ENCODE data around the gene C20orf141. TPM values are rescaled to one million over a fixed set of nuclear protein-coding genes. Genes with fewer than 3 reads are reported as not detected.

C20orf141 gene
- total and polyA plus RNA-seq, 10 of the 15 experiments (the other 5 are each of a cell fraction or from before 2014, with no cell fraction given): not detected

DNA sequence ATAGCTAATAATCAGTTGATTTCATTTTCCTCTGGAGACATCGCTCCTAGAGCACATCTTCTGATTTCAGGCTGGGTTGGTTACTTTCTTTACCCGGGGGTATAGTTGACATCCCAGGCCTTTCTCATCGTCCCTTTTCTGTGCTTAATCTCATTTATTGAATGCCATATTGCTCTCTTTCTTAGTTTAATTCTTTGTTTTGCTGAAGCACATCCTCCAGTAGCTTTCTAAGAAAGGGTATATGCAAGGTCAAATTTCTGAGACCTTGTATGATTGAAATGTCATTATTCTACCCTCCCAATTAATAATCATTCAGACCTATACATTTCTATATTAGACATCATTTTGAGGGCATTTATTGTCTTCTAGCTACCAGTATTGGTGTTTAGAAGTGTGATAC is 2.6 kb upstream of the C20orf141 start:
- ChIA-PET RAD21 (ENCODE audit: unreplicated experiment) (no interaction called here), CTCF (interaction anchor here (0.6 to 0.8 kb wide), 2 partner anchors 36 to 39 kb away, joined by 3 to 4 read pairs; no protein-coding TSS in a partner anchor), POLR2A (interaction anchor here (0.7 kb wide), 1 partner anchor 32 kb away, joined by 7 read pairs; no protein-coding TSS in a partner anchor), SMC1A (ENCODE audit: uncharacterized antibody, unreplicated experiment) (interaction anchor here (1.1 to 1.2 kb wide), 2 partner anchors 10 to 189 kb away, joined by 3 to 4 read pairs; no protein-coding TSS in a partner anchor)
- Histone ChIP-seq H4K20me1 (ENCODE audit: control insufficient read depth, insufficient read depth) (no peaks in the 10 kb centered on the region), H3K4me3 (no peak overlapping the region), H3K79me2 (ENCODE audit: control insufficient read depth, insufficient read depth, low read length) (no peaks in the 10 kb centered on the region), H3K9ac (ENCODE audit: control insufficient read depth, insufficient read depth, low read length) (no peak overlapping the region), H2AFZ (ENCODE audit: control insufficient read depth, low read depth, low read length) (no peak overlapping the region), H3K4me1 (ENCODE audit: control insufficient read depth, insufficient read depth, low read length) (no peaks in the 10 kb centered on the region), H3K27me3 (replicated peaks in 1 of 2; ENCODE audit: control insufficient read depth in 2 of 2, insufficient read depth in 2 of 2, low read length in 1 of 2) (no peaks in the 10 kb centered on the region; a peak in 1 of 4 replicates), H3K4me2 (ENCODE audit: control insufficient read depth, insufficient read depth) (no peak overlapping the region), H3K27ac (ENCODE audit: control insufficient read depth, insufficient read depth) (no peak overlapping the region), H3K36me3 (ENCODE audit: control insufficient read depth in 2 of 2, insufficient read depth in 2 of 2, low read length in 1 of 2) (no peaks in the 10 kb centered on the region), H3K9me3 (replicated peaks; ENCODE audit: control insufficient read depth, insufficient read depth, low read length) (no peaks in the 10 kb centered on the region; the same call in 2 of the 3 replicates)
- no TSS peak for BruUV-seq (replicated peaks)
- TF ChIP-seq ZSCAN29 (IDR thresholded peaks at IDR 0.05) (no peak), NFXL1 (IDR thresholded peaks at IDR 0.05; ENCODE audit: borderline replicate concordance) (no peak), NFYA (IDR thresholded peaks at IDR 0.05; ENCODE audit: borderline replicate concordance, low read depth, low read length) (no peak), POU2F2 (IDR thresholded peaks at IDR 0.05; ENCODE audit: borderline replicate concordance, low read depth, low read length) (no peak)
- TF ChIP-seq, protein P1, sequence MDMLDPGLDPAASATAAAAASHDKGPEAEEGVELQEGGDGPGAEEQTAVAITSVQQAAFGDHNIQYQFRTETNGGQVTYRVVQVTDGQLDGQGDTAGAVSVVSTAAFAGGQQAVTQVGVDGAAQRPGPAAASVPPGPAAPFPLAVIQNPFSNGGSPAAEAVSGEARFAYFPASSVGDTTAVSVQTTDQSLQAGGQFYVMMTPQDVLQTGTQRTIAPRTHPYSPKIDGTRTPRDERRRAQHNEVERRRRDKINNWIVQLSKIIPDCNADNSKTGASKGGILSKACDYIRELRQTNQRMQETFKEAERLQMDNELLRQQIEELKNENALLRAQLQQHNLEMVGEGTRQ (IDR thresholded peaks at IDR 0.05; ENCODE audit: borderline replicate concordance, low read depth, low read length): no peak
- in situ Hi-C loops (cut with MboI) (no loop called here), intact Hi-C loops (cut with micrococcal nuclease; ENCODE audit: unreplicated experiment) (no loop called here)
- no peak for ATAC-seq
- WGBS (ENCODE audit: insufficient coverage, insufficient replicate concordance, low lambda C conversion rate, missing lambda C conversion rate): 29% methylated on average over 3 of the region's 3 CpGs
- FAIRE-seq: no peak
- no peak for DNase-seq (ENCODE audit: low read depth, low spot score)

DNA sequence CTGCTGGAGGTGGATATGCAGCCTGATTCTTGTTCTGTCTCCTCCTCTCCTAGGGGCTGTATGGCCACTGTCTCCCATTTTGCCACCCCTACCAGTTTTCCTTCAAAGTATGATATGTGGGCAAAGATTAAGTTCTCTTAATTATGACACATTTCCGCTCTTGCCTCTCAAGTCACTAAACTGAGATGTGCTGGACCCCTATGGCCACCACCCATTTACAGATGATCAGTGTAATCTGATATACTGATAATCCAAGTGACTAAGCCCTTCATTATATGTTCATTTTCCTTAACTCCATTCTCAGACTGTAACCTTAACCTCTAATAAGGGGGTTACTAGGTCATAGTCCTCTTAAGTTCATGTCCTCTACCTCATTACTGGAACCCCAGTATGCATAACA is 711 bp upstream of the C20orf141 start:
- intact Hi-C loops (cut with micrococcal nuclease; ENCODE audit: unreplicated experiment) (no loop called here), in situ Hi-C loops (cut with MboI) (no loop called here)
- Histone ChIP-seq H4K20me1 (ENCODE audit: control insufficient read depth, insufficient read depth) (no peaks in the 10 kb centered on the region), H3K4me1 (ENCODE audit: control insufficient read depth, insufficient read depth, low read length) (no peaks in the 10 kb centered on the region), H3K4me2 (ENCODE audit: control insufficient read depth, insufficient read depth) (no peak overlapping the region), H2AFZ (ENCODE audit: control insufficient read depth, low read depth, low read length) (no peak overlapping the region), H3K9me3 (replicated peaks; ENCODE audit: control insufficient read depth, insufficient read depth, low read length) (no peaks in the 10 kb centered on the region; the same call in 2 of the 3 replicates), H3K79me2 (ENCODE audit: control insufficient read depth, insufficient read depth, low read length) (no peaks in the 10 kb centered on the region), H3K4me3 (no peak overlapping the region), H3K27me3 (replicated peaks in 1 of 2; ENCODE audit: control insufficient read depth in 2 of 2, insufficient read depth in 2 of 2, low read length in 1 of 2) (no peaks in the 10 kb centered on the region; a peak in 1 of 4 replicates), H3K9ac (ENCODE audit: control insufficient read depth, insufficient read depth, low read length) (no peak overlapping the region), H3K36me3 (ENCODE audit: control insufficient read depth in 2 of 2, insufficient read depth in 2 of 2, low read length in 1 of 2) (no peaks in the 10 kb centered on the region), H3K27ac (ENCODE audit: control insufficient read depth, insufficient read depth) (no peak overlapping the region)
- BruUV-seq (replicated peaks): no TSS peak
- ChIA-PET CTCF (no interaction called here), POLR2A (no interaction called here), RAD21 (ENCODE audit: unreplicated experiment) (no interaction called here), SMC1A (ENCODE audit: uncharacterized antibody, unreplicated experiment) (no interaction called here)
- 6% methylated on average over 1 of the region's 1 CpG for WGBS (ENCODE audit: insufficient coverage, insufficient replicate concordance, low lambda C conversion rate, missing lambda C conversion rate)
- FAIRE-seq (no peak), ATAC-seq (no peak), DNase-seq (ENCODE audit: low read depth, low spot score) (no peak)
- TF ChIP-seq GATAD2B (conservative IDR thresholded peaks at IDR 0.05; ENCODE audit: low read depth) (no peak), EZH2 (IDR thresholded peaks at IDR 0.05; ENCODE audit: borderline replicate concordance, control insufficient read depth, low read depth, low read length) (no peak), SIX5 (IDR thresholded peaks at IDR 0.05; ENCODE audit: low read depth, low read length, severe bottlenecking) (no peak), BRCA1 (IDR thresholded peaks at IDR 0.05; ENCODE audit: low read depth, low read length) (no peak), NFIC (IDR thresholded peaks at IDR 0.05; ENCODE audit: low read depth, low read length) (no peak), NR2C1 (IDR thresholded peaks at IDR 0.05) (no peak), IRF4 (IDR thresholded peaks at IDR 0.05; ENCODE audit: low read depth, low read length) (no peak), CHD1 (IDR thresholded peaks at IDR 0.05; ENCODE audit: low read depth, low read length) (no peak), SRF (IDR thresholded peaks at IDR 0.05; ENCODE audit: low read depth in 2 of 2, low read length in 2 of 2) (no peak)
- TF ChIP-seq, protein P2, sequence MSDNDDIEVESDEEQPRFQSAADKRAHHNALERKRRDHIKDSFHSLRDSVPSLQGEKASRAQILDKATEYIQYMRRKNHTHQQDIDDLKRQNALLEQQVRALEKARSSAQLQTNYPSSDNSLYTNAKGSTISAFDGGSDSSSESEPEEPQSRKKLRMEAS (IDR thresholded peaks at IDR 0.05; ENCODE audit: low read depth, low read length): no peak
- TF ChIP-seq, protein P3, sequence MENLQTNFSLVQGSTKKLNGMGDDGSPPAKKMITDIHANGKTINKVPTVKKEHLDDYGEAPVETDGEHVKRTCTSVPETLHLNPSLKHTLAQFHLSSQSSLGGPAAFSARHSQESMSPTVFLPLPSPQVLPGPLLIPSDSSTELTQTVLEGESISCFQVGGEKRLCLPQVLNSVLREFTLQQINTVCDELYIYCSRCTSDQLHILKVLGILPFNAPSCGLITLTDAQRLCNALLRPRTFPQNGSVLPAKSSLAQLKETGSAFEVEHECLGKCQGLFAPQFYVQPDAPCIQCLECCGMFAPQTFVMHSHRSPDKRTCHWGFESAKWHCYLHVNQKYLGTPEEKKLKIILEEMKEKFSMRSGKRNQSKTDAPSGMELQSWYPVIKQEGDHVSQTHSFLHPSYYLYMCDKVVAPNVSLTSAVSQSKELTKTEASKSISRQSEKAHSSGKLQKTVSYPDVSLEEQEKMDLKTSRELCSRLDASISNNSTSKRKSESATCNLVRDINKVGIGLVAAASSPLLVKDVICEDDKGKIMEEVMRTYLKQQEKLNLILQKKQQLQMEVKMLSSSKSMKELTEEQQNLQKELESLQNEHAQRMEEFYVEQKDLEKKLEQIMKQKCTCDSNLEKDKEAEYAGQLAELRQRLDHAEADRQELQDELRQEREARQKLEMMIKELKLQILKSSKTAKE (IDR thresholded peaks at IDR 0.05; ENCODE audit: low read depth, poor library complexity, severe bottlenecking): no peak
